HG02678 (cell line): ENCODE measurements around the gene ATP2B2.
"Not testable (repeated sequence)": the region's sequence is repeated elsewhere in the genome, so short reads cannot be mapped to it uniquely, and the experiment has no call there.

Experiments
- ATAC-seq: cut with Tn5 transposase; IDR thresholded peaks from one replicate; pipeline ENCODE4 v1.9.1; 2021; ENCODE audit warnings: mild to moderate bottlenecking, moderate library complexity; ENCODE audit not compliant: unreplicated experiment

ATP2B2 gene

DNA sequence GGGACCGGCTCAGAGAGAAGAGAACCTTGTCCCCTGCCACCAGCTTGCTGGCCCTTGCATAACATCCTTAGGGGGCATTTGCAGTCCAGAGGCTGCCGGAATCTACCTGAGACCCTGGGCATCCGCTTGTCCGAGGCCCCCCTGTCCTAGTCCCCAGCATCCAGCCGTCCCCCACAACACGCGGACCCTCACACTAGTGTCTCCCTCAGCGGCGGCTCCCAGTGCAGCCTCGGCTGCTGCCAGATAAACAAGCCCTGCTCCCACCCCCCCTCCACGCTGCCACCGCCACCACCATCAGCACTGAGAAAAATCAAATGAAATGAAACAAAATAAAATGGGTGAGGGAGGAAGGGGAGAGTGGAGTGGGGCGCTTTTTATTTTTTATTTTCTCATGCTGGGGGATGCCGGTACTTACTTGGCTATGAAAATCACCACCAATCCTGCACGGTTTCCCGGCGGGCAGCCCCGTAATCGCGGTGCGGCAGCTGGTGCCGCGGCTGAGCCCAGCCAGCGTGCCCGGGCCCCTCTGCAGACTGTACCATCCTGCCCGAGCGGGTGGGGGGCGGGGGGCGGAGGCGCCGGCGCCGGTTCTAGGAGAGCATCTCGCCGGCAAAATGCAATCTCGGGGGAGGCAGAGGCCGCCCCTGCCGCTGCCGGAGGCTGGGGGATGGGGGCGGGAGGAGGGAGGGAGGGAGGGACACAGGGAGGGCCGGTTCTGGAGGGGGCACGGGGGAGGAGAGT lies at the start of gene ATP2B2:
Gene ATP2B2 (minus strand): TSS at position 537 of the 741 bp plus-strand sequence. CDS start 56,043 bp downstream, outside the sequence.
- no peak for ATAC-seq

DNA sequence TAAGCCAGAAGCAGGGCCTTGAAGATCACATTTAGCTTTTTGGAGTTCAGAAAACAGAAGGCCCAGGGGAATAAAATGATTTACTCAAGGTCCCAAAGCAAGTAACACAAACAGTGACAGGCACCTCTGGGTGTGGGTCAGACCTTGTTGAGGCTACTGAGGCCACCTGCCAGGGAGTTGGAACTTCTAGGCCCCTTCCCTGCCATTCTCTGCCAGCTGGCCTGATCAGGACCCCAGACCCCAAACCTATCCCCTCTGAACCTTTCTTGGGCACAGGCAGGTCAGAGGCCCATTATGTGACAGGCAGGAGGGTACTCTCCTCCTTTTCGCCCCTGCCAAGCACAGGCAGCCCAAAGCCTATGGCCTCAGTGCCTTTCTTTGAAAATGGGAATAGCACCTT lies 49.4 kb upstream of the ATP2B2 start:
- no peak for ATAC-seq

DNA sequence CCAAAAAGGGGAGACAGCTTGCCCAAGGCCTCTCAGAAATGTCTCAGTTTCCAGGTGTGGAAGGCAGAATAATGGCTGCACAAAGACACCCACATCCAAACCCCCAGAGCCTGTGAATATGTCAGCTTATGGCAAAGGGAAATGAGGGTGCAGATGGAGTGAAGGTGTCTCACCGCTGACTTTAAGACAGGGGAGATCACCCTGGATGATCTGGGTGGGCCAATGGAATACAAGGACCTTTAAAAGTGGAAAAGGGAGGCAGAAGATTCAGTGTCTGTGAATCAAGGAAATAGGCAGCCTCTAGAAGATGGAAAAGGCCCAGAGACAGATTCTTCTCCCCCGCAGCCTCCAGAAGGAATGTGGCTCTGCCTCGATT lies 48.8 kb upstream of the ATP2B2 start:
- ATAC-seq, result no peak

DNA sequence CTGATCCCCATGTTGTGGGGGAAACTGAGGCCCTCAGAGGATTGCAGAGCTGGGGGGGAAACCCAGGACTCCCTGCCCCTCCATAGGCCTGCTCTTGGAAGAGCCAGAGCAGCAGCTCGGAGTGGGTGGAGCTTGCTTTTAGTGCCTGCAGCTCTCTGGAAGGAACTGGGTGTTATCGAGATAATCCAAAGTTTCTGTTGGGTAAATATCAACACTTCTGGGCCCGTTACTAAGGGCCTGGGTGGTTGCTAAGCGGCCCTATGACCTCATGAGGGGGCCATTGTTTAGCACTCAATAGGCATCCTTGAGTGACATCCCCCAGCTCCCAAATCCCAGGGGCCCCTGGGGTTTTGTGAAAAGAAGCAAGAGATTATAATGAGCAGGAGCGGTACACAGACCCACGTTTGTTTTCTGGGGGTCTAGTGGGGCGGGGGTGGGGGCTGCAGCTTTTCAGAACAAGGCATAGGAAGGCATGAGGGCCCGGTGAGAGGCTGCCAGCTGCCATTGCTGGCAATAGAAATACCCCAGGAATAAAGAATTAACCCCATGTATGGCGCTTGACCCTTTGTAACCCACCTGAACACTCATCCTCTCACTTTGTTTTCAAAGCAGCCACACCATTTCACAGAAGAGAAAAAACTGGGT lies 48.3 kb upstream of the ATP2B2 start:
- ATAC-seq, result no peak

DNA sequence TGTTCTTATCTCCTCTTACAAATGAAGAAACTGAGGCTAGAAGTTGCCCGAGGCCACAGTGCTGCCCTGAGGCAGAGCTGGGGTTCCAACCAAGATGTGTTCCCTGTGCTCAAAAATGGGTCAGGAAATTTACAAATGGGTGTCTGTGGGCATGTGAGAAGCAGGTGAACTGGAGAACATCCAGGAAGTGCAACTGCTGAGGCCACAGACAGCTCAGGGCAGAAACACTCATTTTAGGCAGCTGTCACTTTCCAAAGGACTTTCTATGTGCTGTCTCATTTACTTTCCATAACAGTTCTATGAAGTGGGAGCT lies 47.2 kb upstream of the ATP2B2 start:
- no peak for ATAC-seq

DNA sequence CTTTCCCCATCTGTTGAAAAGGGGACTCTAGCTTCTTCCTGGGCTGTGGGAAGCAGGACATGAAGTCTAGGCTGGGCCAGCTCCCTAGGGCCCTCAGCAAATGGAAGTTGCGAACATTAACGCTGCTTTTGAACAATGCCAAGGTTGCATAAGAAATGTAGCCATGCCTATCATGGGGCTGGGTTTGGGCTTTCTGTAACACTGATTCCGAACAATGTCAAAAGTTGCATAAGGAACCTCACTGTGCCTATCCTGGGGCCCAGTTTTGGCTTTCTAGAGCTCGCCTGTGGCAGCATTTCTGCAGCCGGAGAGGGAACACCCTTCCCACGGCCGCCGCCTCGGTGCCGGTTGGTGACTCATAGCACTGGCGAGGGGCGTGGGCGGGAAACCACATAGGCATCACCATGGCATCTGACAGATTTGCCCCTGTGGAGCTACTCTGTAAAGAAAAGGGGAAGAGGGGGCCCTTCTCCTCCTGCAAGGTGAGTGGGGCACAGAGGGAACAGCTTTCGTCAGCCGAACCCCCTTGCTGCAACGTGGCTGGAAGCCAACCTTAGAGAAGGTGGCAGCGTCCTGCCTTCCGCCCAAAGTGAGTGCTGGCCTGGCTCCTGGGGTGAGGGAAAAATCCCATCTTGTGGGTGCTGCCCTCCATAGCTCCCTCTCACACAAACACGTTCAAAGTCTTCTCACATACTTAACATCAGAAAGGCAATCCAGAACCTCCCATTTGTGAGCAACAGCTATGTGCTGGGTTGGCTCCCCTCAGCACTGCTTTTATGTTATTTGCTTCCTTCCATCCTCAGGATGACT lies 46.6 kb upstream of the ATP2B2 start:
- no peak for ATAC-seq

DNA sequence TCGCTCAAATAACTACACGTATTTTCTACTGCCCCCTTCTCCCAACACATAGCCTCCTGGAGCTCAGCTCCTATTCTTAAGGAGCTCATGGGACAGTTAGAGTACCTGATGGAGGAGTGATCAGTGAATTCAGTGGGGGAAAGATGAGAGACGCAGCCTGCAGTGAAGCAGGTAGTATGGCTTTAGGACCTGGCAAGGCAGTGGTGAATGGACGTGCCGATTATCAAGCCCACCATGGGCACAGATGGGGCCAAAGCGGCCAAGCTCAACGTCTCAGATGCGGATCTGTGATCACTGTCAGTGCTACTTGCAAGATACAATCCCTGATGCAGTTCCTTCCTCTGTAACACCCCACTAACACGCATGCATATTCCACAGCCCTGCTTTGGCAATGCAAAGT lies 45.8 kb upstream of the ATP2B2 start:
- no peak for ATAC-seq

DNA sequence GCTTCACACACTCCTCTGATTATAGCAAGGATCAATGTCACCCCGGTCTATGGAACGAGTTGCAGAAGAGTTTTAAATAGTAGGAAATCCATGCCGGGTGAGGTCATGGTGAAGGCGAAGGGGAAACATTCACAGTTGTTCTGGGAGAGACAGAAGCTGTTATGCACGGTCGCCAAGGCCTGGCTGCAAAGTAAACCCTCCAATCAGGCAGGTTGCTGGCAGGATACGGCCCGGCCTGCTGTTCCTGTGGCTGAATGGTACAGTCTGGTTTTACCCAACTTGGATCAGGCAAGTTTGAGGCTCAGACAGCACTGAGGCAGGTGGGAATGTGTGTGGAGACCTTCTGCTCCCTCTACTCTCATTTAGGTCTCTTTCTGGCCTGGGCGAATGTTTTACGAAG lies 45.3 kb upstream of the ATP2B2 start:
- no peak for ATAC-seq

DNA sequence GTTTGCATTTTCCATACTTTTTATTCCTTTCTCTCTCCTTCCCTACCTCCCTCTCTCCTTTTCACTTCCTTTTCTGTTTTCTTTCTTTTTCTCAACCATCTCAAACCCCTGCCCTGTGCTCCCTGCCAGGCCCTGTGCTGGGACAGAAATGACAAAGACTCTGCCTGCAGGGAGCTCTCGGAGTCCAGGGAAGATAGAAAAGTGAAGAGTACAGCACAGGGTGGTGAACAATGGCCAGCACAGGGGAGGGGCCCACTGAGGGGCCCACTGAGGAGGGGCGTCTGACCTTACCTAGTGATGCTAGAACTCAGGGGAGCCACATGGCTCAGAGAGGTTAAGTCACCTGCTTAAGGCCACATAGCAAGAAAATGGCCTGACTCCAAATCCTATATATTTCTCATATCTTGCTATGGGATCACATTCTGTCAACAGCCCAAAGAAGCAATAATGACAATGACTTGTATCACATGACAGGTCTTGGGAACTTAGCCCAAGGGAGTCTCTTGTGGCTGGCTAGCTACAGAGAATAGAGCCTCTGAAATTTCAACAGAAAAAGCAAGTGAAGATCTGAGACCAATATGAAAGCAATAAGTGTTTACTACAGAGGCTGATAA lies 44.3 kb upstream of the ATP2B2 start:
- no peak for ATAC-seq

DNA sequence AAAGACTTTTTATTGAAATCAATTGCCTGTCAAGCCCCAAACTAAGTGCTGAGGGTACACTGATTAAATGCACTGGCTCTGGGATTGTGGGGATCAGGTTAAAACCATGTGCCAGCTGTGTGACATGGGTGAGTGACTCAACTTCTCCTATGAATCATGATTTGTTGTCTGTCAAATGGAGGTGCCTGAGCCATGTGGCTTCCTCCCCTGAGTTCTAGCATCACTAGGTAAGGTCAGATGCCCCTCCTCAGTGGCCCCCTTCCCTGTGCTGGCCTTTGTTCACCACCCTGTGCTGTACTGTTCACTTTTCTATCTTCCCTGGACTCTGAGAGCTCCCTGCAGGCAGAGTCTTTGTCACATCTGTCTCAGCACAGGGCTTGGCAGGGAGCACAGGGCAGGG lies 43.6 kb upstream of the ATP2B2 start:
- no peak for ATAC-seq

DNA sequence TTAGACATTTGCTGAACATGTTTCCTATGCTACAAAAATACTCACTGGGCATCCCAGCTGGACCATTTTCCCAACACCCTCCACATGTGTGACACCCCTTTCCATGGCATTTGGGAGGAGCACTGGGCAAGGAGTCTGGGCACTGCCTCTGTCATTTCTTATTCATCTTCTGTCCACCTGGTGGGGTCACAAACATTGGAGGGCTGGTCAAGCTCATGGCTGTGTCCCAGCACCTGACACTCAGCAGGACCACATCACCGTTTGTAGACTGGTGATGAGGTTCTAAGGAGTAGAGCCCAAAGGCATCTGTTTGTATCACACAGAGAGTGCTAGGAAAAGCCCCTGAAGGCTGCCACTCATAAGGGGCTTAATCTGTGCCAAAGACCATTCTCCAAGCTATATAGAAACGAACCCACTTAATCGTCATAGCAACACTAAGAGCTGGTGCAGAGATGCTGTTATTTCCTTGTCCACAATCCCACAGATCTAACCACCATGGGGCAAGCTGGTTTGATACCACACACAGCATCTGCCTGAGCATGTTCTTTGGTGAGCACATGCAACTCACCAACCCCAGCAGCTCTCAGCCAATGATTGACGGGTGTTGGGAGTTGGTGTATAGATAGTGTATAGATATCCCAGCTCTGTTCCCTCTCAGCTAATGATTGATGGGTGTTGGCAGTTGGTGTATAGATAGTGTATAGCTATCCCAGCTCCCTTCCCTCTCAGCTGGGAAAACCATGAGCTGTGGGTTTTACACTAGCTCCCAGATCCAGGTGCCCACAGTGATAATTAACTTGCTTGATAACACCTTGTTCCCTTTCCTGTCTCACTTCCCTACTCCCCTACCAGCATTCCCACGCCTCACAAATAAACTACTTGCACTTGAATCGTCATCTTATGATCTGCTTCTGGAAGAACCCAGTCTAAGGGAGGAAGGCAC lies 42.7 kb upstream of the ATP2B2 start:
- ATAC-seq, result no peak

DNA sequence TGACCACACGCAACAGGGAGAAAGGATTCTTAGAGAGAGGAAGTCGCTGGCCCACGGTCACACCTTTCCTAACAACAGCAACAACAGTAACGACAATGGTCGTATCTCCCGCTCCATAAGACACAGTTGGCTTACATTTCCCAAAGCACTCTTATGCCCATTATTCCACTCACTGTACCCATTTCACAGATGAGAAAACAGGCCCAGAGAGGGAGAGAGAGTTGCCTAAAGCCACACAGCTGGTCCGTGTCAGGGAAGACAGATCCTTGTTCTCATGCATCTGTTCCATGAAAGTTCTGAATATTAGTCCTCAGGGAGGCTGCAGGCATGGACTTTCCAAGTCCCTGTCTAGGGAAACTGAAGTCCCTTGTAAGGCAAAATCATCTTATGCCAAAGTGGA lies 42.0 kb upstream of the ATP2B2 start:
- ATAC-seq, result no peak

DNA sequence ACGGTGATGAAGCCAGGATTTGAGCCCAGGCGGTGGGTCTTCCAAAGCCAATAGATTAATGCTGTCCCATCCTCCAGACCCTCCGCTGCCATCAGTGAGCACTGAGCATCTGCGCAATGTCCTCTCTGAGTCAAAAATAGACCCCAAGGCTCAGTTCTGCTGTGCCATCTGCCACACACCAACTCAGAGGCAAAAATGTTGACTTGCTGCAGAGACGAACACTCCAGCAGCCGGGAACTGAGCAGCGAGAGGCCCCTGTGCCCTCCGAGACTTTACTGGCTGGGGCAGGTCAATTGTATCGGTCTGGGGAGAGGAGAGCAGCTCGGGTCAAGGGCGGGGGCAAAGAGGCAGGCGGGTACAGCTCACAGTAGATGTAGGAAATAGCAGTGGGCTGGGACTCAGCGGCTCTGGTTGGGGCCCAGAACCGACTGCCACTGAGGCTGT lies 41.5 kb upstream of the ATP2B2 start:
- ATAC-seq, result no peak

DNA sequence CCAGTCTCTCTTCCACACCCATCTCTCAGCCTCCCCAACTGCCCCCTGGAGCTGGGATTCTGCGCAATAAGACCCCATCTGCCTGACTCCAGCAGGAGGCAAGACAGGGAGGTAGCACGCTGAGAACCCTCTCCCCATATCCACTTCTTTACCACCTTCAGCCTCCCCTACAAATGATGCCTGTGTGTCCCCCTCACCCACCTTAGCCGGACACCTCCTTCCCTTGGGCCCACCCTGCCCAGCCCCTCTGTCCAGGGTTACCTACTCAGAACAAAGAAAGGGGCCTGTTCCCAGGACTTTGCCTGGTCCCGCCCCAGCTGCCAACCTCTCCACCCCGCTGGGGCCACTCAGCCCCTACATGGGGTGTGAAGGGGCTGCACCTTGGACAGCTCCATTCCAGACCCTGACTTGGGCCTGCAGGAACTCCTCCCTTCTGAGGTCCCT lies 40.8 kb upstream of the ATP2B2 start:
- ATAC-seq, result no peak

DNA sequence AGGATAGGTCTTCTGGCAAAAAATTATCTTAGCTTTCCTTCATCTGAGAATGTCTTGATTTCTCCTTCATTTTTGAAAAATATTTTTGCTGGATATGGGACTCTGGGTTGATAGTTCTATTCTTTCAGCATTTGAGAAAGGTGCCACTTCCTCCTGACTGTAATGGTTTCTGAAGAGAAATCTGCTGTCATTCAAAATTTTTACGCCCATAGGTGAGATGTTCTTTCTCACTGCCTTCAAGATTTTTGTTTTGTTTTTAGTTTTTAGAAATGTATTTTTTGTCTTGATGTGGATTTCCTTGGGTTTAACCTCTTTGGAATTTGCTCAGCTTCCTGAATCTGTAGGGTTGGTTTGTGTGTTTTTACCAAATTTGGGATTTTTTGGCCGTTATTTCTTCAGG lies 37.1 kb upstream of the ATP2B2 start:
- ATAC-seq, result no peak

DNA sequence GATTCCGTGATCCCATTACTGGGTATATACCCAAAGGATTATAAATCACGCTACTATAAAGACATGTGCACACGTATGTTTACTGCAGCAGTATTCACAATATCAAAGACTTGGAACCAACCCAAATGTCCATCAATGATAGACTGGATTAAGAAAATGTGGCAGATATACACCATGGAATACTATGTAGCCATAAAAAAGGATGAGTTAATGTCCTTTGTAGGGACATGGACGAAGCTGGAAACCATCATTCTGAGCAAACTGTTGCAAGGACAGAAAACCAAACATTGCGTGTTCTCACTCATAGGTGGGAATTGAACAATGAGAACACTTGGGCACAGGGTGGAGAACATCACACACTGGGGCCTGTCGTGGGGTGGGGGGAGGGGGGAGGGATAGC lies 35.0 kb upstream of the ATP2B2 start:
- not testable (repeated sequence) for ATAC-seq

DNA sequence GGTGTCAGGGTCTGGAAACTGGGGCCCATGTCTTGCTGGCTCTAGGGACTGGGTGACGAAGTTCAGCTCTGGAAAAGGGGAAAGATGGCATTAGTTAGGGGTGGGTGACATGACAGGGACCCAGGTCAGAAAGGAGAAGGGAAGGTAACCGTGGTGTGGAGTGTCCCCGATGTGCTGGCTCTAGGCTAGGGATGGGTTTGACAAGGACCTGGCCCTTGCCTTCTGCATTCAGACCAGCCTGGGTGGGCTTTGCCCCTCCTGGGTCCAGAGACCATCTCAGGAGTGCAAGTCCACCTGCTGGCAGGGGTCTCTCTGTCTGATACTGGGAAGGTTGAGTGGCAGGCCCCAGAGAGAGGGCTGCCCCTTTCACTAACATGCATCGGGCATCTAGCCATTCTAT lies 28.7 kb upstream of the ATP2B2 start:
- no peak for ATAC-seq

DNA sequence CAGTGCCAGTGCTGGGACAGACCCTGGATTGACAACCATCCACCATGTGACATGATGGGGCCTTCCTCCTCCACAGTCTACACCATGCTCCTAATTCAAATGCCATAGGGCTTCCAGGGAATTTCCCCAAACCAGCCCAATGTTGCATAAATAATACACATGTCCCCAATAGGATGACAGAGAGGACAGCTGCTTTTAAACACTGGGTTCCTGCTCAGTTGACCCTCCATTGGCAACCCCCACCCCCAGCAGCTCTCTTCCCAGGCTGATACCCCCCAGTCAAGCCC lies 28.3 kb upstream of the ATP2B2 start:
- ATAC-seq, result no peak

DNA sequence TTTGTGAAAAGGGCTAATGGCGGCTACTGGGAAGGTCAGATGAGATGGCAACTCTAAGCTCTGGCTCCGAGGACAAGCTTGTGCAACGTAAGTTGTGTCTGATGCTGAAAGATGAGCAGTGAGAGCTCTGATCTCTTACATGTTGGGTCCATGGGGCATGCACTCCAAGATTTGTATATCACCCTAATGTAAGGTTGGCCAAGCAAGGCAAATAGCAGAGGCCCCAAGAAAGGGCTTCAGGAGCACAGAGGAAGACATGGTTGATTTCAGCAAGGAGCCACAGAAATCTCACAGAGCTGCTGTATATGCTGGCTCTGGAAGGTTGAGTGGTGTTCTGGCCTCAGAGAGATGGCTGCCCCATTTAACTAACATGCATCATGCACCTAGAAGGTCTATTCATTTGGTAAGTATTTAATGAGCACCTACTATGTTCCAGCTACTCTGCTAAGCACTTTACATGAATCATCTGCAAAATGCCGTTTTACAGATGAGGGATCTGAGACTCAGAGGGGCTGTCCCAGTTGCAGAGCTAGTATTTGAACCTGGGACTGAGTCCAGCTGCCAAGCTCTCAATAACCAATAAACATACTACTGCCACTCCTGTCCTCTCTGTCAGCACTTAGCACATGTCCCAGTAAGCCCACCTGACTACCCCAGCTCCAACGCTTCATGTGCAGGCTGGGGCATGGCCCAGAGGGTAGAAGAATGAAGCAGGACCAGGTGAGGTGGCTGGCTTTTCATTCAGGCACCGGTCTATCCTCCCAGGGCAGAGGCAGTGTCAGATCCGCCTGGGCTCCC lies 27.8 kb upstream of the ATP2B2 start:
- no peak for ATAC-seq

DNA sequence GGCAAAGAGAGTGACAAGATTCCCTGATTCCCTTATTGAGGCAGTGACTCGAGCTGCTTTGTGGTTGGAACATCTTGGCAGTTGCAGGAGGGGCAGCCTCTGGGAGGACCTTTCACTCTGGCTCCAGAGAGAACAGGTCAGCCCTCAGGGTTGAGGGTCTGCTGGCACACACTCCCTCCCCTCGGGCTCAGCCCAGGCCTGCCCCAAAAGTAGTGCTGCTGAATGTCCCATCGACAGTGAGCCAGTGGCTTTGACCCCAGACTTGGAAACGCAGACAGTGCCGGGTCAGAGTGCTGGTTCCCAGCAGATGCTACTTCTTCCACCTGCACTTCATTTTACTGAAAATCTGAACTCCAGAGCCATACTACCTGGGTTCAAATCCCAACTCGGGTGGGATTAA lies 25.6 kb upstream of the ATP2B2 start:
- ATAC-seq, result no peak
